Measurements from ENCODE around the gene PCBP3.

Gene PCBP3

GRCh38 chr21:45725844-45726200 lies 82.3 kb downstream of the PCBP3 start:
- Histone ChIP-seq H3K4me1 (ENCODE audit: low read depth, poor library complexity, severe bottlenecking) (no peaks in the 10 kb centered on the region), H3K27ac (no peak overlapping the region), H3K79me2 (ENCODE audit: insufficient read depth, low read depth) (no peaks in the 10 kb centered on the region), H3K36me3 (ENCODE audit: insufficient read depth) (no peaks in the 10 kb centered on the region), H4K20me1 (ENCODE audit: insufficient read depth) (no peaks in the 10 kb centered on the region), H2AFZ (ENCODE audit: low read depth) (no peak overlapping the region), H3K4me2 (no peak overlapping the region), H3K9ac (no peak overlapping the region), H3K27me3 (ENCODE audit: insufficient read depth, low read depth) (peaks cover 3% of the 10 kb centered on the region; the same call in 1 of the 2 replicates), H3K4me3 (IDR thresholded peaks at IDR 0.05; ENCODE audit: insufficient read depth, low read depth, low read length) (no peak overlapping the region)
- TF ChIP-seq CTCF (conservative IDR thresholded peaks at IDR 0.05; ENCODE audit: low read depth, low read length): no peak

- H3K4me2 ChIP-seq: no peak overlapping the region
- H4K20me1 ChIP-seq (ENCODE audit: insufficient read depth): no peaks in the 10 kb centered on the region
- no peaks in the 10 kb centered on the region for H3K79me2 ChIP-seq (ENCODE audit: insufficient read depth, low read depth)
- no peak overlapping the region for H3K27ac ChIP-seq
- no peaks in the 10 kb centered on the region for H3K36me3 ChIP-seq (ENCODE audit: insufficient read depth)
- H3K4me3 ChIP-seq (IDR thresholded peaks at IDR 0.05; ENCODE audit: insufficient read depth, low read depth, low read length): no peak overlapping the region
- peaks cover 3% of the 10 kb centered on the region; the same call in 1 of the 2 replicates for H3K27me3 ChIP-seq (ENCODE audit: insufficient read depth, low read depth)
- H3K9ac ChIP-seq: no peak overlapping the region
- TF ChIP-seq CTCF (conservative IDR thresholded peaks at IDR 0.05; ENCODE audit: low read depth, low read length): no peak
- H3K4me1 ChIP-seq (ENCODE audit: low read depth, poor library complexity, severe bottlenecking): no peaks in the 10 kb centered on the region
- no peak overlapping the region for H2AFZ ChIP-seq (ENCODE audit: low read depth)
Measured at GRCh38 chr21:45726438-45726837, 82.9 kb downstream of the PCBP3 start.

DNA sequence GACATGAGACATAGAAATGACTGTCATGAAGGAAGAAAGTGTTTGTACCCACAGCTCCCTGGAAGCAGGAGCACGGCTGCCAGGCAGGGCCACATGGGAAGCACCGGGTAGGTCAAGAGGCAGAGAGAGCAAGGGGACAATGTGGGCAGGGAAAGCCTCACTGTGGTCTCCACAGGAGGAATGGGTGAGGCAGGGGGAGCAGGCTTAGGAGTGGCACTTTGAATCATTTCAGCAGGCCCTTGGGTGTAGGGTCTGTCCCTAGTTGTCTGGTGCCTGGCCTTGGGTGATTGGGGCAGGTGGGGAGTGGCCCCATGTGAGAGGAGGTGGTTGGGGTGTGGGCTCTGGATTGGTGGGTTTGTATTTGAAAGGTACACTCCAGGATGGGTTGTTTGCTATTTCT lies 83.9 kb downstream of the PCBP3 start:
- Histone ChIP-seq H3K9ac (no peak overlapping the region), H3K27ac (no peak overlapping the region), H4K20me1 (ENCODE audit: insufficient read depth) (no peaks in the 10 kb centered on the region), H2AFZ (ENCODE audit: low read depth) (no peak overlapping the region), H3K4me1 (ENCODE audit: low read depth, poor library complexity, severe bottlenecking) (no peaks in the 10 kb centered on the region), H3K36me3 (ENCODE audit: insufficient read depth) (no peaks in the 10 kb centered on the region), H3K79me2 (ENCODE audit: insufficient read depth, low read depth) (no peaks in the 10 kb centered on the region), H3K27me3 (ENCODE audit: insufficient read depth, low read depth) (peaks cover 3% of the 10 kb centered on the region; the same call in 1 of the 2 replicates), H3K4me3 (IDR thresholded peaks at IDR 0.05; ENCODE audit: insufficient read depth, low read depth, low read length) (no peak overlapping the region), H3K4me2 (no peak overlapping the region)
- TF ChIP-seq CTCF (conservative IDR thresholded peaks at IDR 0.05; ENCODE audit: low read depth, low read length): no peak

- Histone ChIP-seq H3K36me3 (ENCODE audit: insufficient read depth) (no peaks in the 10 kb centered on the region), H4K20me1 (ENCODE audit: insufficient read depth) (no peaks in the 10 kb centered on the region), H3K4me2 (no peak overlapping the region), H3K4me1 (ENCODE audit: low read depth, poor library complexity, severe bottlenecking) (no peaks in the 10 kb centered on the region), H2AFZ (ENCODE audit: low read depth) (no peak overlapping the region), H3K27ac (no peak overlapping the region), H3K9ac (no peak overlapping the region), H3K79me2 (ENCODE audit: insufficient read depth, low read depth) (no peaks in the 10 kb centered on the region), H3K4me3 (IDR thresholded peaks at IDR 0.05; ENCODE audit: insufficient read depth, low read depth, low read length) (no peak overlapping the region), H3K27me3 (ENCODE audit: insufficient read depth, low read depth) (no peaks in the 10 kb centered on the region; the same call in 1 of the 2 replicates)
- no peak for TF ChIP-seq CTCF (conservative IDR thresholded peaks at IDR 0.05; ENCODE audit: low read depth, low read length)
Measured at GRCh38 chr21:45735259-45736000, 91.9 kb downstream of the PCBP3 start.
